Left ventricle myocardium inferior (tissue), 1 donor: ENCODE data around the gene ZBED1. TPM values are rescaled to one million over a fixed set of nuclear protein-coding genes. Genes with fewer than 3 reads are reported as not detected.

Source experiments
- DNase-seq: peaks from one replicate; pipeline ENCODE4 v3.0.0-alpha.2; 2020
- H3K27ac ChIP-seq: fragments of 200-600 bp; replicated peaks from 2 replicates; pipeline ENCODE4 v1.8.0; 2021
- H3K27me3 ChIP-seq: fragments of 200-600 bp; 2 replicates; pipeline ENCODE4 v1.8.0; 2021; ENCODE audit warnings: low read depth
- H3K36me3 ChIP-seq: fragments of 200-600 bp; 2 replicates; pipeline ENCODE4 v1.8.0; 2021
- H3K4me1 ChIP-seq: fragments of 200-600 bp; 2 replicates; pipeline ENCODE4 v1.8.0; 2021
- H3K4me3 ChIP-seq: fragments of 200-600 bp; 2 replicates; pipeline ENCODE4 v1.8.0; 2021; ENCODE audit warnings: mild to moderate bottlenecking, moderate library complexity
- H3K9me3 ChIP-seq: fragments of 200-600 bp; replicated peaks from 2 replicates; pipeline ENCODE4 v1.8.0; 2021
- intact Hi-C: fragments of 100-400 bp; cut with micrococcal nuclease; formaldehyde crosslinking; loops from one replicate; pipeline ENCODE4 v1.11.0; 2022
- total RNA-seq: library from RNA; stranded (reverse); fragmentation: NEBNext Ultra II Directional; extraction: Animal tissue kit (Norgen Biotek cat#: 25700); gene quantifications from one replicate; pipeline ENCODE4 v1.2.1, GENCODE V29; 2021
- TF ChIP-seq, protein P1 (sequence below): fragments of 200-600 bp; IDR thresholded peaks from 2 replicates; pipeline ENCODE4 v1.8.0; 2021; ENCODE audit warnings: antibody characterized with exemption, mild to moderate bottlenecking, borderline replicate concordance
- donor health status: DM: no; HTN: yes; CAD: no; lungs with severe emphysema.

The ZBED1 gene
- total RNA-seq, 1 donor from 2014 or later = 64.8 TPM

DNA sequence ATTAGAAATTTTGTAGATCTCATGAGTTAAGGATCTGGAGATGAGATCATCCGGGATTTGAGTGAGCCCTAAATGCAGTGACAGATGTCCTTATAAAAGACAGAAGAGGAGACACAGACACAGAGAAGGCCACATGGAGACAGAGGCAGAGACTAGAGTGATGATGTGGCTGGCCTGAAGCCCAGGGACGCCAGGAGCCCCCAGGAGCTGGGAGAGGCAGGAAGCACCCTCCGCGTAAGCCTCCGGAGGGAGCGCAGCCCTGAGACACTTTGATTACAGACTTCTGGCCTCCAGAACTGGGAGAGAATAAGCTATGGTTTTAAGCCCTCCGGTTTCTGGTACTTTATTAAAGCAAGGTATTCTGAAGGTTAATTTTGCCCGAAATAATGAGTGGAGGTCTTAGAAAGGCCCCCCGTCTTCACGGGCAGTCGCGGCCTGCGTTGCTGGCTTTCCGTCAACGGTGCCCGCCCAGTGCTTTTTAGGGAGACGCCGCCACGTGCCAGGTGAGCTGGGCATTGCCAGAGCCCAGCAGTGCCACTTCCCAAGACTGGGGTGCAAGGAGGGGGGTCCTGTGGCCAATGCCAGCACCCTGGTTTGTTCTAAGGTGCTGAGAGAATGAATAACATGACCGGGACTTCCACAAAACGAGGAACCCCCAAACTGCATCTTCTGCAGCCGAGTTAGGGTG is 8.1 kb downstream of the ZBED1 start:
- DNase-seq = no peak
- H3K27me3 ChIP-seq = no peaks in the 10 kb centered on the region
- peaks cover 58% of the 10 kb centered on the region for H3K4me1 ChIP-seq
- H3K4me3 ChIP-seq = peak overlapping the region; percentile 4
- peaks cover 41% of the 10 kb centered on the region for H3K36me3 ChIP-seq
- TF ChIP-seq, protein P1, sequence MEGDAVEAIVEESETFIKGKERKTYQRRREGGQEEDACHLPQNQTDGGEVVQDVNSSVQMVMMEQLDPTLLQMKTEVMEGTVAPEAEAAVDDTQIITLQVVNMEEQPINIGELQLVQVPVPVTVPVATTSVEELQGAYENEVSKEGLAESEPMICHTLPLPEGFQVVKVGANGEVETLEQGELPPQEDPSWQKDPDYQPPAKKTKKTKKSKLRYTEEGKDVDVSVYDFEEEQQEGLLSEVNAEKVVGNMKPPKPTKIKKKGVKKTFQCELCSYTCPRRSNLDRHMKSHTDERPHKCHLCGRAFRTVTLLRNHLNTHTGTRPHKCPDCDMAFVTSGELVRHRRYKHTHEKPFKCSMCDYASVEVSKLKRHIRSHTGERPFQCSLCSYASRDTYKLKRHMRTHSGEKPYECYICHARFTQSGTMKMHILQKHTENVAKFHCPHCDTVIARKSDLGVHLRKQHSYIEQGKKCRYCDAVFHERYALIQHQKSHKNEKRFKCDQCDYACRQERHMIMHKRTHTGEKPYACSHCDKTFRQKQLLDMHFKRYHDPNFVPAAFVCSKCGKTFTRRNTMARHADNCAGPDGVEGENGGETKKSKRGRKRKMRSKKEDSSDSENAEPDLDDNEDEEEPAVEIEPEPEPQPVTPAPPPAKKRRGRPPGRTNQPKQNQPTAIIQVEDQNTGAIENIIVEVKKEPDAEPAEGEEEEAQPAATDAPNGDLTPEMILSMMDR = no peak
- H3K27ac ChIP-seq = peak overlapping the region; percentile 21
- no peaks in the 10 kb centered on the region for H3K9me3 ChIP-seq
- intact Hi-C loops = no loop called here

DNA sequence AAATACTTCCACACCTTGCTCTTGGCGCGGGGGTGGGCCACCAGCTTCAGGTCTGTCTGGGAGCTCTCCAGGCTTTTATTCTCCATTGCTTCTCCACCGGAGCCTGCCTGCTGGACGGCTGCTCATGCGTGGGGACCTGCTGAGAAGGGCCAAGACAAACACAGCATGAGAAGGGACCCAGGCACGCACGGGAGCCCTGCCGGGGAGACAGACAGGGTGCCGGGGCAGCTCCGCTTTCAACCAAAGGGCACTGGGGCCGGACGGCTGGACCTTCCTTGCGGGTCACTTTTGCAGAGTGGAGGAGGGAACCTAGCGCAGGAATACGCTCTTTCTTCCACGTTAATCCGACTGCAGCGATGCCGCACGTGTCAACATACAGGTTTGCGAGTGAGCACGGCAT is 10.1 kb downstream of the ZBED1 start:
- Histone ChIP-seq H3K4me1 (peaks cover 48% of the 10 kb centered on the region), H3K27me3 (no peaks in the 10 kb centered on the region), H3K36me3 (peaks cover 55% of the 10 kb centered on the region), H3K4me3 (no peak overlapping the region), H3K27ac (no peak overlapping the region), H3K9me3 (no peaks in the 10 kb centered on the region)
- intact Hi-C loops = no loop called here
- no peak for DNase-seq
- TF ChIP-seq, protein P1 = no peak

DNA sequence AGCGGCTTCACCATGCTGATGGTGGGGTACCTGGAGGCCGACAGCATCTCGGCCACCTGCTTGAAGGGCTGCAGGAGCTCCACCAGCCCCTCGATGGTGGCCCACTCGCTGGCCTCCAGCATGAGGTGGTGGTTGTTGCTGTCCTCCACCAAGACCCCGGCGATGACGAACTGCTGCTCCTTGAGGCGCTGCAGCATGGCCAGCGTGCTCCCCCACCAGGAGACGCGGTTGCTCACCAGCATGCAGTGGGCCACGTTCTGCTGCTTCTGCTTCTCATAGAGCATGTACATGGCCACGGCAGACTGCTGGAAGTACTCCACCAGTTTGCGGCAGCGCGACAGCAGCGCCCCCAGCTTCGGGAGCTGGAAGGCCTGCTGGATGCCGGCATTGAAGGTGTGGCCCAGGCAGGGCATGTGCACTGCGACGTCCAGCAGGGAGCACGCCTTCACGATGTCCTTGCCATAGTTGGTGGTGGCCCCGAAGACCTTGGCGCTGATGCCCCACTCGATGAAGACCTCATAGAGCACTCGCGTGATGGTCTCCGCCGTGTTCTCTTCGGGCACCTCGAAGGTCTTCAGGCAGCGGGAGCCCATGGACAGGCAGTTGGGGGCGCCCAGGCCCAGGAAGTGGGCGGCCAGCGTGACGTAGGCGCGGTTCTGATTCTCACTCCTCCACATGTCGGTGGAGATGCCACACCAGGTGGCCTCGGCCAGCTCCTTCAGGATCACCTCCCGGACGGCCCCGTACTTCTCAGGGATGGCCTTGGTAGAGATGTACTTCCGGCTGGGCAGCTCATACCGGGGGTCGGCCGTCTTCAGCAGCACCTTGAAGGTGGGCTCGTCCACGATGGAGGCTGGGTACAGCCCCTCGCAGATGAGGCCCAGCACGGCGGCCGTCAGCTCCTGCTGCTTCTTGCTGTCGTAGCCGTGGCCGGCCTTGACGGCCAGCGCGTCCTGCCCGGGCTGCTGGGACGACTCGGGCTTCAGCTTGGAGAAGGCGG is 11.0 kb downstream of the ZBED1 start:
- no peaks in the 10 kb centered on the region for H3K9me3 ChIP-seq
- intact Hi-C loops = no loop called here
- H3K36me3 ChIP-seq = peaks cover 50% of the 10 kb centered on the region
- no peak for DNase-seq
- no peak overlapping the region for H3K4me3 ChIP-seq
- no peaks in the 10 kb centered on the region for H3K27me3 ChIP-seq
- no peak overlapping the region for H3K27ac ChIP-seq
- H3K4me1 ChIP-seq = peaks cover 45% of the 10 kb centered on the region
- TF ChIP-seq, protein P1 = no peak

DNA sequence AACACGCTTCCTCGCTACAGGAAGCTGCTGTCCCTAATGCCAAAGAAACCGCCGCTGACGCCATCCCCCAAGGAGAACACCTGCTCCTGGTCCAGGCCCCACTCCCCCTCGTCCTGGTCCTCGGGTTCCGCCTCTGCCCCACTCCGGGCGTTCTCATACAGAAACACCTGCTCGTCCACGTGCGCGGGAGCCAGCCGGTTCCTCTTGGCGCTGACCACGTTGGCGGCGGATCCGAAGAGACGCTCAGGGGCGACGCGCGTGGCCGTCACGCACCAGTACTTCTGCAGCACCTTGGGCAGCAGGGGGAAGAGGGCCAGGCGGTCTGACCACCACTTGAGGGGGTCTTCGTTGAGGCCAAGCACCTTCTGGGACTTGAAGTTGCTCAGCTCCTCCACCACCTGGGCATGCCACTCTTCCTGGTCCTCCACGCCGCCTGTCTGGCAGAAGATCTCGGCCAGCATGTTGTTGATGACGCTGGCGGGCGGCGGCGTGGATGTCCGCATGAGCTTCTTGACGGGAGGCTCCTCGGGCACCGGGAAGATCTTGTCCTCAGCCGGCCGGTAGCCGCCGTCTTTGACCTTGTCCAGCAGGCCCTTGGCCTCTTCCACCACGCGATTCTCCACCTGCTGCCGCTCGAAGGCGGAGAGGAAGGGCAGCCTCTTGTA is 12.0 kb downstream of the ZBED1 start:
- H3K36me3 ChIP-seq = peaks cover 50% of the 10 kb centered on the region
- H3K4me1 ChIP-seq = peaks cover 47% of the 10 kb centered on the region

DNA sequence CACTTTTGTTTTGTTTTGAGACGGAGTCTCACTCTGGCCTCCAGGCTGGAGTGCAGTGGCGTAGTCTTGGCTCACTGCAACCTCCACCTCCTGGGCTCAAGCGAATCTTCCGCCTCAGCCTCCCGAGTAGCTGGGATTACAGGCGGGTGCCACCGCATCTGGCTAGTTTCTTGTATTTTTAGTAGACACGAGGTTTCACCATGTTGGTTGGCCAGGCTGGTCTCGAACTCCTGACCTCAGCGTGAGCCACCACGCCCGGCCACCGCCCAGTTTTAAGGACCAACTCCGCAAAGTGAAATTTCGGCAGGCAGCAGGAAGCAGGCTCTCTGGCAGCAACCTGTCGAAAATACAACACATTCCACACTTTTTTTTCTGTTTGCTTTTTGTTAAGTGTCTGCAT is 13.4 kb downstream of the ZBED1 start:
- no peaks in the 10 kb centered on the region for H3K9me3 ChIP-seq
- intact Hi-C loops = no loop called here
- H3K4me3 ChIP-seq = no peak overlapping the region
- H3K36me3 ChIP-seq = peaks cover 50% of the 10 kb centered on the region
- no peak for DNase-seq
- peaks cover 41% of the 10 kb centered on the region for H3K4me1 ChIP-seq
- TF ChIP-seq, protein P1 = no peak
- H3K27ac ChIP-seq = no peak overlapping the region
- H3K27me3 ChIP-seq = no peaks in the 10 kb centered on the region

More for the DNA sequence above, 12.0 kb downstream of the ZBED1 start:
- Histone ChIP-seq H3K27me3 (no peaks in the 10 kb centered on the region), H3K4me3 (no peak overlapping the region), H3K9me3 (no peaks in the 10 kb centered on the region), H3K27ac (no peak overlapping the region)
- no peak for DNase-seq
- intact Hi-C loops = no loop called here
- TF ChIP-seq, protein P1 = no peak
